Raji (cell line): ENCODE results near the gene ITGA11.

Experiments
- POLR2A ChIP-seq: IDR thresholded peaks from 2 replicates; pipeline ENCODE4 v1.6.1; 2011; ENCODE audit warnings: low read depth, low read length, control low read depth; ENCODE audit not compliant: insufficient read depth

Gene ITGA11

GRCh38 chr15:68431792-68432401 lies at the start of gene ITGA11:
Gene ITGA11, minus strand, starts transcription at chr15:68432163. Its CDS starts 97 bp downstream, at chr15:68432066.
- TF ChIP-seq POLR2A: no peak

GRCh38 chr15:68481321-68481720 lies 49.4 kb upstream of the ITGA11 start:
- no peak for TF ChIP-seq POLR2A

GRCh38 chr15:68480296-68480695 lies 48.3 kb upstream of the ITGA11 start:
- no peak for TF ChIP-seq POLR2A

DNA sequence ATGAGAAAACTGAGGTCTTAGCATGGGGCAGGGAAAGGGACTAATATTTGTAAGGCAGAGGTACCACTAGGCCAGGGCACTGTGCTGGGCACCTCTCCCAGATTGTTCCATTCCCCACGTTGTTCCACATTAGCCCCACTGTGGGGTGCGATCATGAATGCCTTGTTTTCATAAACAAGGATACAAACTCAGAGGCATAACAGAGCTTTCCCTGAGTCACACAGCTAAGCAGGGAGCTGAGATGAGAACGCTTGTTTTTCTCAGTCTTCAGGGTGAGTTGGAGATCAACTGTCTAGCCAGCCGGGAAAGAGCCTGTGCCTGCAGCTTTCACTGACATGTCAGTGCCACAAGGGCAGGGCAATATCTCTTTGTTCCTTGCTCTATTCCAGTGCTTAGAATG lies 47.9 kb upstream of the ITGA11 start:
- TF ChIP-seq POLR2A: no peak

GRCh38 chr15:68479406-68479805 lies 47.4 kb upstream of the ITGA11 start:
- no peak for TF ChIP-seq POLR2A

DNA sequence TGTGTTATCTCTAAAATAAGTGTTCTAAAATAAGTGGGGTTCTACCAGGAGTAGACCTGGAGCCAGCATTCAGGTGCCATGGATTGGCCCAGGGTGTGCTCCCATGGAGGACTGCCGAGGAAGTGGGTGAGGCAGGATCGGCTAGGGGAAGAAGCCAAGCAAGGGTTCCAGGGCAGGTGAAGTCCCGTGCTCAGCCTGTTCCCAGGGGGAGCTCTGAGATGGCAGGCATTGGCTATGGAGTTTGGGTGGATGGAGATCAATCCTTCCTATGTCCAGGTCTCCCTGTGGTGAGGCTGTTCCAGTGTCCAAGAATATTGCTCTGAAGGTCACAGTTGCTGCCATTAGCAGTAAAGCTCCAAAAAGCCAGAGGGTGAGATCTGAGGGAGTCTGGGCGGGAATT lies 46.9 kb upstream of the ITGA11 start:
- no peak for TF ChIP-seq POLR2A

GRCh38 chr15:68475449-68475848 lies 43.5 kb upstream of the ITGA11 start:
- TF ChIP-seq POLR2A: no peak

DNA sequence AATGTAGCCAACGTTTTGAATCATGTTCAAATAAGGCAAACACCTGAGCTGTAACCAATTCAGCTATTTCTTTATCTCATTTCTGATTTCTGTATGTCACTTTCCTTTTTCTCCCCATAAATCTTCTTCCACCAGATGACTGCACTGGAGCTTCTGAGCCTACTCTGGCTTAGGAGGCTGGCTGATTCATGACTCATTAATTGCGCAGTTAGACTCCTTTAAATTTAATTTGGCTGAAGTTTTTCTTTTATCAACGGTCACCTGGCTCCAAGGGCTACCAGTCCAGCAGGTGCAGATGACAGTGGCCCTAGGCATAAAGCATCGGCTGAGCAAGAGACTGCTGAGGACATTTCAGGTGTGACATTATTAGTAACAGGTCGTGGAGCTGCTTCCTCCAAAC lies 39.6 kb upstream of the ITGA11 start:
- TF ChIP-seq POLR2A: no peak

- no peak for TF ChIP-seq POLR2A
Measured at GRCh38 chr15:68470976-68471375, 39.0 kb upstream of the ITGA11 start.

GRCh38 chr15:68470049-68470742 lies 38.2 kb upstream of the ITGA11 start:
- no peak for TF ChIP-seq POLR2A

GRCh38 chr15:68469162-68470048 lies 37.4 kb upstream of the ITGA11 start:
- no peak for TF ChIP-seq POLR2A

DNA sequence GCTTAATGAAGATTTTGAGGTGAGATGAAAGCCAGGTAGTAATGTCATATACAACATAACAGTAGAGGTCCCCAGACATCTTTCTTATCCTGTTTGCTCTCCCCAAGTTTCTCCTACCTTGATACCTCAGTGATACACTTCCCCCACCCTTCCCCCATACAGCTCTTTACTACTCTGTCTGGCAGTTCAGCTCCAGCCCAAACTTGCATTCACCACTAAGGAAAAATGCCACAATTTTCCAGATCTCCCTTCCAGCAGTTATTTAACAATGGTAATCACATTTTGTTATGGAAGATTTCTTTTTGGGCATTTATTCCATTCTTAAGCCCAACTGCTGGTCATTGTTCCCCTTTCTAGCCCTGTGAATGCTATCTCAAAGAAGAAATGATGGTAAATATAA lies 34.9 kb upstream of the ITGA11 start:
- no peak for TF ChIP-seq POLR2A

- TF ChIP-seq POLR2A: no peak
Measured at GRCh38 chr15:68465861-68466560, 34.0 kb upstream of the ITGA11 start.

DNA sequence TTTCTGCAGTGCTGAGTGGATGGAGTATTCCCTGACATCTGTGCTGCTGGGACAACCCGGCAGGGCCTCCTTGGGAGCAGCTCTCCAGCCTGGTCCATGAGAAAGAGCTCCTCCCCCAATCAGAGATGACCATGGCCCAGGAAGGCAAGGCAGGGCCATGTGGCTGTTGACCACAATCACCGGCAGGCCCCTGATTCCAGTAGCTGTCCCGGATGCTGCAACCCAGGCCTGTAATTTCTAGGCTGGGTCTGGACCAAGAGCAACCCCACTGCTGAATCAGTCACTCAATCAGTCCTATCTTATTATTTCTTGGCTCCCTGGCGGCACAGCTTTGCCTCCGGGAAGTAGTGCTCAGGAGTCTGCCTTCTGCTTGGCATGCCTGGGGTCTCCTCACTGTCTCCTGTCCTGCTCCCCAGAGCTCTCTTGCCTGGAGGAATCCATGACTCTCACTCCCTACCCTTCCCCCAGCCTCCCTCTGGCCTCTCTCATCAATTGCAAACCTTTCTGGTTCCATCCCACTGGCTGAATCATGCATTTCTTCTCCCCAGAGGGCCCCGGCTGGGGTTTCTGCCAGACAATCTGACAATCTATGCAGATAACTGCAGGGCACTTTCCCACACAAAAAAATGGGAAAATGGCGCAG lies 32.6 kb upstream of the ITGA11 start:
- TF ChIP-seq POLR2A: no peak

DNA sequence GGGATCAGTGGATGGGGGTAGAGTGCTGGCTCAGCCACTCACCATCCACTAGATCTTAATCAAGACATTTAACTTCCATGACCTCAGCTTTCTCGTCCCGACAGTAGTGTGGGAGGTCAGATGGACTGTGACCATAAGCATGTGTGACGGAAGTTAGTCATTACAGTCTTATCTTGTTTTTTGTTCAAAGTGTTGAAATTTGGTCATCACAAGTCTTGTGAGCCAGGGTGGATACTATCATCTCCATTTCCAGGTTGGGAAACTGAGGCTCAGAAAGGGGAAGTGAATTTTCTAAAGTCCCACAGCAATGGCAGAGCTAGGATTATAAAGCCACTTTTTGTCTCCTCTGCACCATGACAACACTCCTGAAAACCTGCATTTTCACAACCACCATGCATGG lies 32.0 kb upstream of the ITGA11 start:
- TF ChIP-seq POLR2A: no peak

GRCh38 chr15:68463444-68463843 lies 31.5 kb upstream of the ITGA11 start:
- no peak for TF ChIP-seq POLR2A
